Measurements from ENCODE around the gene DGKI.

DGKI gene

DNA sequence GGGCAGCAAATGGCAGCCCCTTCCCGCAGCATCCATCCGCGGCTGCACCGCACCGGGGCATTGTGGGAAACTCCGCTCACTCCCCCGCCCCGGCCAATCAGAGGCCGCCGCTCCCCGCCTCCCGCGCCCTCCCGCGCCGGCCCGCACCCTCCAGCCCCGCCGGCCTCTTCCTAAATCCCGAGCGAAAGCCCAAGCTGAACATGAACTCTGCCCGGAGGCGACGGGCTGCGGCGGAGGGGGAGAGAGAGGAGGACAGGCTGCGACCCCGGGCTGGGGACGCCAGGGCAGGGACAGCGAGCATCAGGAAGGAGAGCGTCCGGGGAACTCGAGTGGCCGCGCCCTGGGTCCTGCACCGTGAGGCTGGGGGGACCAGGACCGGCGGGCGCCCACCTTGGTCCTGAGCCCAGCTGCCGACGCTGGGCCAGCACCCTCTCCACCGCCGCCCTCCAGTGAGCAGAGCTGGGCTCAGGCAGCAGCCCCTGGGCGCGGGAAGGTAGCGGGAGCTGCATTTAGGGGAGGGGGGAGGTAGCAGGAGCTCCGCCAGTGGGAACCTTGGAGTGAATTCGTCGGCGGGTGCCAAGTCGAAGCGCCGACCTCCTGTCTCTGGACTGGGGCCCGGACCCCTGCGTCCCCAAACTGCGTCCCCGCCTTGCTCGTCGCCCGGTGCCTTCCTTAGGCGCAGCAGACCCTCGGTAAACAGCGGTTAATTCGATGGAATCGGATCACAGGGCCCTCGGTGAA, at the start of gene DGKI:
DGKI (minus strand) TSS at position 148 of the 741 bp plus-strand sequence.
- DNase-seq (ENCODE audit: low read depth in 2 of 2) = no peak

DNA sequence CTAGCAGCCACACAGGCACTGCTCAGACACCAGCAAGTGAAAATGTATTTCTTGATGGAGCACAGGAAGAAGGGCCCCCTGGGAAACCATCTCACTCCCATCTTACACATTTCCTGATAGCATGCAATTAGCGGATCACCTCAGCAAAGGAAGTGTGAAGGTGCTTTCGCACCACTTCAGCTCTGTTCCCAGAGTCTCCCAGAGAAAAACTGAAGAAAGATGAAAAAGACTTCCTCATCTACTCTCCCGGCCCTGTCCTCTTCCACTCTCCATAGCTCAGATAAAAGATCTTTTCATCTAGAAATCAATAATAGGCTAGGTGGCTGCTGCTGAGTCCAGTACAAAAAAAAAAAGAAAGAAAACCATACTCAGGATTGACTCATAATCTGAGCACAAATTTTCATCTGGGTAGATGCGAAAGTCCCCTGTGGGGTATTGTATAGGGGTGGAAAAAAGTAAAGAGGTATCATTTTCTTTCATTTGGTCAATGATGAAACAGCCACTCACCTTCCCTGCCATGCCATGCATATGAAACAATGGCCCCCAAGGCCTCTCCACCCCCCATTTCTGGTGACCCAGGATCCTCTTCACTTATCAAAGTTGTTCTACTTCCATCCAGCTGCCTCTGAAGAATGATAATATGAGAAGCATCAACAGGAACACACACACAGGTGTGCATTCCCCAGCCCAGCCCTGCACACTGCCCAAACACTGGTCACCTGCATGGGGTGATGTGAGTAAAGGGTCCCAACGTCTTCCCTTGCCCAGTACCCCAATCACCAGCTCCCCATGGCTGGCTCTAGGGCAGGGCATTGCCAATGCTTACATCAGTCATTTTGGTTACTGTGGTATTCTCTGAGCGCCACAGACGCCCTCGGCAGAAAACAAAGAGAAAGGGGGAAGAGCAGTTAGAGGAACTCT, 48.8 kb upstream of the DGKI start:
- DNase-seq (ENCODE audit: low read depth in 2 of 2) = no peak

DNA sequence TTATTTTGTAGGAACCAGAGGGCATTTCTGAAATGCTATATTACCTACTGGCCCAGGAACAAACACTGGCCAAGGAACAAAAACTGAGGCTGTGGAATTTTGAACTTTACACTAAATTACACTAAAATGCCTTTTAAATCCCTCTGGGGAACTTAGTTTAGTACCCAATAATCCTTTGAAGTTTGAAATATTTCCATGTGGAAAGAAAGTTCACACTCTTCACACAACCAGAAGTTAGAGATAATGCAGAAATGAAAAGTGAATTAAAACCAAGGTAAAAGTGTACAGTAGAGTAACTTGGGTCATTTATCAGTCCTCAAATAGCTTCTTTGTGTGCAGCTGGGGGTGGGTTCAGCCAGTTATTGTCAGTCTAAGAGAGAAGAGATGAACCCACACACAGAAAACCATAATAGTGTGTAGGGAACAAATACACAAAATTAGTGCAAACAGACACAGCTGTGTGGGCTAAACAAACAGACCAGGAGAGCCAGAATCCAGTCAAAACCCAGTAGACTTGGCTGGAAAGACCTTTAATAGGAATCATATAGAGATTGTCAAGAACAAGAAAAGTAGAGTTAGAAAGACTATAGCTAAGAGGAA, 46.5 kb upstream of the DGKI start:
- no peak for DNase-seq (ENCODE audit: low read depth in 2 of 2)

DNA sequence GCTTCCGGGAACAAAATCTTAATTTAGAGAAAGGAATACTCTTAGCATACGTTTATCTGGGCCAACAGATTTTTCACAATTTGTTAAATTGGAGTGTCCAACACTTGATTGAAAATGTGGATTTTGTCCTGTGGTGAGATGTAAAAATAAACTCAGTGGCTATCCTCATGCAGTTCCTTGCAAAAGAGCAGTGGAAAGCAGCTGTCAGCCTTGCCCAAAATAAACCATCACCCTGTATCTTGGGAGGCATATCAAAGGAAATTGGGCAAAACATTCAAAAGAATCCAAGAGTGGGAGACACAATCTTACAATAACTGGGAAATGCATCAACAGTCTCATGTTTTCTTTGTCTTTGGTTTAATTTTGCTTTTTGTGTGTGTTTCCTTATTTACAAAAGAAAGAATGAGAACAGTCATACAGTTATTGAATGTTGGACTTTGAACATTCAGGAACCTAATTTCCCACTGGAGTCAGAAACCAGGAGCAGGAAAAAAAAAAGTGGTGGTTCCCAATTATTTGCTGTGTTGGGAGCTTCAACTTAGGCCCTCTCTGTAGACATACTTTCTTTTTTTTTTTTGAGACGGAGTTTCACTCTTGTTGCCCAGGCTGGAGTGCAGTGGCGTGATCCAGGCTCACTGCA, 44.4 kb upstream of the DGKI start:
- no peak for DNase-seq (ENCODE audit: low read depth in 2 of 2)

DNA sequence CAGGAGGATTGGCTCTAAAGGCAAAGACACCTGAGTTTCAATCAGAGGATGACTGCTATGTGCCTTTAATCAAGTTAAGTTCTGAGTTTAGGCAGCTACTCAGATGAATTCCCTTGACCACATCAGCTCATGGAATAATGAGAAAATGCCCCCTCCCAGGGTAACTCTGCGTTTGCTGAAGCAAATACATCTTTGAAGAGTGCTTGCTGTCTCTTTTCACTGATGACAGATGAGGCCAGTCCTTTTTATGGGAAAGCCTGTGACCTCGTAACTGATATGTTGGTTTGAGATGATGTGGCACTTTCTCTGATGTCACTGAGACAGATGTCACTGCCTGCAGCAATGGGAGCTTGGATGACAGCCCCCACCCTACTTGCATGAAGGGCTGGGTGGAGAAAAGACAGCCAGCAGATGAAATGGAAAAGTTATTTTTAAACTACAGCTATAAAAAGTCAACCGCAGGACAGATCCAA, 43.7 kb upstream of the DGKI start:
- DNase-seq (ENCODE audit: low read depth in 2 of 2) = no peak

DNA sequence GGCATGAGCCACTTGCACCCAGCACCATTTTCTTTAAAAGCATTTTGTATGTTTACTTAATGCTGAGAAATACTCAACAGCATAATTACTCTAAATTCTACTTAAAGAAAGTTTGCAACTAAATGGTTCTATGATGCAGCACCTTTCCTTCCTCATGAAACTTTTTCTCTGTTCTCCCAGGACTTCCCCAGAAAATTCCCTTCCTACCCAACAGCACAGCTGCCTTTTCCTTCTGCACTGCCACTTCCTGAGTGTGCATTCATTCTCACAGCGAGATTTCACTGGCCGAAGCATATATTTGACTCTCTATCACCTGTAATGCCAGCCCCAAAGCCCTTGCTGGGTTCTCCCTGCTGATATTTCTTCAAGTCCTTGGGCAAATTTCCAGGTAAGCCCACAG, 41.5 kb upstream of the DGKI start:
- no peak for DNase-seq (ENCODE audit: low read depth in 2 of 2)

DNA sequence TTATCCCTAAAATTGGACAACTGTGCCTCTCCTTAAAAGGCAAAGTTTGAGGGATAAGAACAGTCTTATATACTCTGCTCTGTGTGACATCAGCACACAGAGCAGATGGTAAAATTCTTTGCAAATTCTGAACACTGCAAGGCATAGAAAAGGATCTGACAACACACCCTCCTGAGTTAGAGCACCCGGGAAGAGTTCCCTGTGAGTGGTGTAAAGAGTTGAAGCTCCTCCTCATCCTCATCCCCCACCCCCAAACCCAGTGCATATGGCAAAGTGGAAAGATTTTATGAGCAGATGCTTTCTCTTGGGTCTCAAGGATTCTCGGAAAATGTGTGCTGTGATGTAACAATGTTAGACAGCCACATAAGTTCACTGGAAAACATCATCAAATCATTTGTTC, 40.0 kb upstream of the DGKI start:
- DNase-seq (ENCODE audit: low read depth in 2 of 2) = no peak

DNA sequence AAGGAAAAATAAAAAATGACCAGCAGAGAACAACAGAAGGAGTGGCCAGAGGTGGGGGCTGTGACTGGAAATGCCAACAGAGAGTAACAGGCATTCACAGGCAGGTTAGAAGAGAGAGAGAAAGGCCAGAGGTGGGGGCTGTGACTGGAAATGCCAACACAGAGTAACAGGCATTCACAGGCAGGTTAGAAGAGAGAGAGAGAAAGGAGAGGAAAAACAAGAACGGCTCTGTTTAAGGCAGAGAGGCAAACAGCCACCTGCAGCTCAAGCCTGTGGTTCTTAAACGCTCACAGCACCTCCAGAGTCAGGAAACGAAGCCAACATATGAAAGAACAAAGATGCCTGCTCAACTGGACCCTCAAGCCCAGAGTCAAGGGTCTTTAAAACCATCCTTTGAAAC, 39.5 kb upstream of the DGKI start:
- no peak for DNase-seq (ENCODE audit: low read depth in 2 of 2)

DNA sequence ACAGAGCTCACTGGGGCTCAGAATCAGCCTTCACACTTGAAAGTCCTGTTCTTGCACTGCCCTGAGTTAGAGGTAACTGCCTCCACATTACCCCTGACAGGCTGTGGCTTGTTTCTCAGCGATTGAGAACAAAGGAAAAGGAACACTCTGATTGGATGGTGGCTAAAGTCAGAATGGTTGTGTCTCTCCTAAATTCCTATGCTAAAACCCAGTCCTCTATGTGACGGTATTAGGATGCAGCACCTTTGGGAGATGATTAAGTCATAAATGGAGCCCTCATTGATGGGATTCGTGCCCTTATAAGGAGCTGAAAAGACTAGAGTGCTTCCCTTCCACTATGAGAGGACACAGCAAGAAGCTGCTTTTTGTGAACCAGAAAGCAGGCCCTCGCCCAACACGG, 38.9 kb upstream of the DGKI start:
- DNase-seq (ENCODE audit: low read depth in 2 of 2) = no peak

DNA sequence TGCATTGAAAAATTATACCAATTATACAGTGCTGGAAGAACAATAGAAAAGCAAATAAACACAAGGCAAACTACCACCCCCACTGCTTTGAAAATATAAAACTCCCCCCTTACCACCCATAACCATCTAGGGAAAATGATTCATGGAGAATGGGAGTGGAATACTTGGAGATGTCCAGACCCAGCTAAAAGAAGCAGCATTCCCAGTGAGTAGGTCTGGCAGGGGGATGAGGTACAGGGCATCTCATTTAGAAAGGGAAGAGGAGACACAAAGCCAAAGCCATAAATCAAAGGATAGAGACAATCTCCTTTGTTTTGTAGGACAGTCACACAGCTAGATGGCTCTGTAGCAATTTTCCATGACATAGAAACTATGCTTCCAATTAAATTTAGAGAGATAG, 36.0 kb upstream of the DGKI start:
- no peak for DNase-seq (ENCODE audit: low read depth in 2 of 2)

DNA sequence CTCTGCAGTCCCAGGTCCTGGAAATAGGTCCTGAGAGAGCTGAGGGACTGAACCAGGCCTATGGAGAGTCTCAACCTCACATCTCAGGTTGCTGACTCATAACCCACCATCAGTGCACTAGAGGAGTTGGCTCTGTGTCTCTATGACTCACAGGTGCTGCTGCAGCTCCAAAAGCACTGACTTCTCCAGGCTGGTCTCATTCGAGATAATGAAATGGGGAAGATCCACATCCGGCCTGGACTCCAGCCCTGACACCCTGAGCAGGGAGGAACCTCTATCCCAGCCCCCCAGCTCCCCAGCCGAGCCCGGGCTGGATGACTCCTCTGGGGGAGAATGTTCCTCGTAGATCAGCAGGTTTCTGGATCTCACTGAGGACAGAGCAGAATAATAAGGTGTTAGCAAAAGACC, 35.5 kb upstream of the DGKI start:
- no peak for DNase-seq (ENCODE audit: low read depth in 2 of 2)

DNA sequence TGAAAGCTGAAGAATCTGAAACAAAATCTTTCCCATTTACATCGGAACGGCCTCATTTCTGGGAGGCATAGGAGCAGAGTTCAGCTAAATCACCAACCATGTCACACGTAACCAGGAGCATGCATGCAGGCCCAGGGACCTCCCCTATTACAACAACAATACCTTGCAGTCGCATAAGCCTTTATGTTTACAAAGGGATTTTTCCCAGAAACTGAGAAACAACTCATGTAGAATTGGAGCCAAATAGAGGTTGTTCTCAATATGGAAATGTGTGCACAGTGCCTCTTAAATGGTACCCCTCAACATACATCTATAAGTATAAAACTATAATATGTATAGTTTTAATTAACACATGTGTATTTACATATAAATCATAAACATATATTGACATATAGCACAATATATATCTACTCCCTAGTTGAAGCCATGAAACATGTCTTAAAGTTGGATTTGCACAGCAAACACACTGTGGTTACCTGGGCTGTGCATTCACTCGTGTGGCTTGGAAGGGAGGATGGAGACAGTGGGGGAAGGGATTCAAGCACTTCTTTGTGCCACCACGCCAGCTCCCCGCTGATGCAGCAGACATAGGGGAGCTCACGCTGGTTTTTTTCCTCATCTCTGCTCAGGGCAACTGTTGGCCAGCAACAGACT, 35.0 kb upstream of the DGKI start:
- no peak for DNase-seq (ENCODE audit: low read depth in 2 of 2)

DNA sequence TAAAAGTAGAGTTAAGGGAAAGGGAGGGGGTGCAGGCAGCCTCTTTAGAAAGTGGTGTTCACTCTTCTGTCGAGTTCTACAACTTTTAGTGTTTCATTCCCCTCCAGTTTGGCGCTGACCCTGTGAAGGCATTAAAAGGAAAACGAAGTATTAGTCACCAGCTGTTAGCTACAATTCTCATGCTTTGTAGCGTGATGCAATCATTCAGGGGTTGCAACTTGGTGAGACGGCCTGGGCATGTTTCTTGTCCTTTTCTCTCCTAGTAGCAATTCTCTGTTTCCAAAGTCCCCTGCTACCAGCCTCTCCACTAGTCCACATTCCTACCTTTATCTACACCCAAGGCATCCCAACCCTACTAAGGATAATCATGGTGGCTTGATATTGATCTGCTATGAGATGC, 33.7 kb upstream of the DGKI start:
- DNase-seq (ENCODE audit: low read depth in 2 of 2) = no peak

DNA sequence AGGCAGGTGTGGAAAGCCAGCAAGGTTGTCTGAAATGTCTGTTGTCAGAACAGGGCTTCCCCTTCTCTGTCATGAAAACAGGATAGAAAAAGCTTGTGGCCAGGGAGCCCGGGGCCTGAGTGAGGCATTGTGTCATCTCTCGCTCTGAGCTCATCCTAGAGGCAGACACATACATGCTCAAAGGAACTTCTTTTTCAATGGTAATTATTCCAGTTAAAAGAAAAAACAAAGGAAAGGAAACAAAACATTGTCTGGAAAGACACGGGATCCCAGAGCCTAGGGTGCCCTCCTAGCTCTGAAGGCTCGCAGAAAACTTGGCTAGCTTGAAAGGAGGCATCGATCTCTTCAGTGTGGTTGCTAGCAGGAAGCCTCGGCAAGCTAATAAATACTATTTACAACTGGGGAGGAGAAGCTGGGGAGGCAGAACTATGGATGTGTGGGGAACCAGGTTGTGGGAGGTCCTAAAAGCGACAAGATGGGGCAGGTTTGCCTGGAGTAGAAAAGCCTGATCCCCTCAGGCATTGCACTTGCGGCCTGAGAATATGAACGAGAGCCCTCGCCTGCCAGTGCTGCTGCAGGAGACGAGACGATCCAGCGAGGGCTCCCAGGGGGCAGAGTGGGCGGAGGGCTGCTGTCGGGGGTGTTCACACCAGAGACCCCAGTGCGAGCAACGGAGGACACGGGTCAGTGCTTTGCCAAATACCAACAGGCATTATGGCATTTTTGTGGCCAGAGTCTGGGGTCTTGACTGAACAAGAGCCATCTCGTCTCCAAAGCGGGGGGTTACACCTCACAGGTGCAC, 32.8 kb upstream of the DGKI start:
- DNase-seq (ENCODE audit: low read depth in 2 of 2) = no peak

DNA sequence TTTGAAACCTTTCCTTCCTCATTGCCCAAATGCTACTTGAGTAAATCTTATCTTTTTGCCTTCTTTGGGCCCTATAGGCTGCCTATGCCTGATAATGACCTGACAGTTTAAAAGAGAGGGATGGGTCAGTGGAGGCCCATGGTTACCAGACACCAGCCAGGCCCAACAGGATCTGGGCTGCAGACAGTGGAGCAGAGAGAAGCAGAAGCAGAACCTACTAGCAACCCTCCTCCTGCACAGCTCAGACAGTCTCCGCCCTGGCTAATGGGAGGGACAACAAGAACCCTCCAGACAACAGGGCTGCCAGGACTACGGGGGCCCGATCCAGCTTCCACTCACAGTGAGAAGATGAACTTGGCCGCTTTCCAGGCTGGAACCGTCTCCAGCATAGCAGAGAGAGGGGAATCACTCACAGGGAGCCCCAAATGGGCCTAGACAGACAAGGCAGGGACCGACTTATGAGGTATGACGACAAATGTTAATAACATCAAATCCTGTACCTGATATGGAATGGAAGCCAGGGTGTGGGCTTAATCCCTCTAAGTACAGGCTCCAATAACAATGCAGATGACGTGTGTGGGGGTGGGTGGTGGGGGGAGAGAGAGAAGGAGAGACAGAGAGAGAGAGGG, 31.7 kb upstream of the DGKI start:
- DNase-seq (ENCODE audit: low read depth in 2 of 2) = no peak

DNA sequence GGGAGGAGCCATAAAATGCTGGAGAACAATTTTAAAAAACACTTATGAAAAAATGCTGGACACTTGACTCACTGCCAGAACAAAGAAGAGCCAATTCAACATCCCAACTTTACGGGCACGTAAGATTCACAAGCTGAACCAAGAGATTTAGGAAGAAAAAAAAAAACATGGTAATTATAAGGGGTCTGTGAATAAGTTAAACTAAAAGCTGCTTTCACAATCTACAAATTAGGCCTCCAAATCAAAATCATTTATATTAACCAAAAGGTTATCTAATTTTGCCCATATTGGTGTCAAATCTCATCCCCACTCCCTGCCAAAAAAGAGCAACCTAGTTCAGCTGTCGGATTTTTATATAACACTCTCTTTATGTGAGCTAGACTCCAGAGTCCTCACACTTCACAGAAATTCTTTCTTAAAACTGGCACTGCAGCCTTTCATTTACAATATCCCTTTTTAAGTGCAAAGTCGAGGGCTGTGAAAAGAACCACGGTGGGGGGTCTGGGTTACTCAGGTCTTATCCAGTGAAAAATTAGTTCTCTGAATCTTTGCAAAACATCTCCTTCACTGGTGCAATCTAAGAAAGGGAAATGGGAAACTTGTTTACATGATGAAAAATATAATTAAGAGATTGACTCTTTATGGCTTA, 30.4 kb upstream of the DGKI start:
- DNase-seq (ENCODE audit: low read depth in 2 of 2) = no peak

DNA sequence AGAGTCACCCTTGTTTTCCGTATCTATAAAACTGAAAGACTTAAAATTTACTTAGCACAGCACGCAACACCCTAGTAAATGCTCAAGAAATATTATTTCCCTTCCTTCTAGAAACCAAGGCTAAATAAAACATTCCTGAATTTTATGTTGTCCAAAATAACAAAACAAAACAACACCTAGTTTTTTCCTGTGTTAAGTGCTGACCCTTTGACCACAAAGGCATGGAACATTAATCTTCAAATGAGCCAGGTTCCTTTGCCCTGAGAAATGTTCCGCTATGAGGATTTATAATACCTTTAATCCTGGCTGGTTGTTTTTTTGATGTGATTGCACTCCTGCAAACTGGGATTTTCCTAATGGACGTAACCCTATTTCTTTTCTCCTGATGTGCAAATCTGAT, 29.0 kb upstream of the DGKI start:
- DNase-seq (ENCODE audit: low read depth in 2 of 2) = no peak

DNA sequence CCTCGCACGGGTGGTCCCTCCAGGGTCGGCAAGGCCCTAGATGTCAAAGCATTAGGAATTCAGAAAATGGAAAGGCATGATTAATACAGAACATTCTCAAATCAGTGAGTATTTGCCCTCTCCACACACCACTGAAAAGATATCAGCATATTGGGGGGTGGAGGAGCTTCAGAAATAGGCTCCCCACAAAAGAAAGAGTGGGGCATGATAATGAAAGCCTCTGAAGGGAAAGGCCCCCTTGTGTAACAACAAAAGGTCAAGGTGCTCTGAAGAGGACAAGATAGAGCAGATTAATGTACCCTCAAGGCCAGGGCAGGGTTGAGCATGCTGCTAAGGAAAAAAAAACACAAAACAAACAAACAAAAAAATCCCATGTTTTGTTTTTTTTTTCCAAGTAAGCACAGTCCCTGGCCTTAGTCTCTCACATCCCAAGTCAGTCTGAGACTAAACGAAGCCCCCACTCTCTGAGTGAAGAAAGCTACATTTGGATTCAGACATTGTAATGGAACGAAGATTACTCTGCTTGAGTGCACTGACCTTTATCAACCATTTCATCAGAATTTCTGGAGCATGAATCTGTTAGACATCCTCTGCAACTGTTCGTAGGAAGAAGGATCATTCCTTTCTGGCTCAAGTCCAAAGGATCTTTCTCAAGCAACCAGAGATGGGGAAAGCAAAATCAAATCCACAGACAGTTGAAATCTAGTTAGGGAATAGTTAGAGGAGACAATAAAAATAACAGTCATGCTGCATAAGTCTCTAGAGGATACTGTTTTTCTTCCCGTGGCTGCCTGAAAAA, 27.4 kb upstream of the DGKI start:
- DNase-seq (ENCODE audit: low read depth in 2 of 2) = no peak

DNA sequence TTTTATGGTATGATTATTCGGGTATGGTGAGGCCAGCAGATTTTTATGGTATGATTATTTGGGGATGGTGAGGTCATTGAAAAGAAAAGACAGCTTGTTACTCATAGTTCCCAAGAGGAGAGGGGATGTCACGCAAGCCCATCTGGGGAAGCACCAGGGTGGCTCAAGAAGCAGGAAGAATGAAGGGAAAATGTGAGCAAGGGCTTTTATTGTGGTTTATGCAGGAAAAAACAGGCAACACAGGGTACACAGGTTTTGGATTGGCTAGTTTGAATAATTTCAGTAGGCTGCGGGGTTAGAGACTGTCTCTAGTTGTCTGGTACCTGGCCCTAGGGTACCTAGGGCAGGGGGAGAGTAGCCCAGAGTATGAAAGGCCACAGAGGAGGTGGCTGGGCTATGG, 26.8 kb upstream of the DGKI start:
- DNase-seq (ENCODE audit: low read depth in 2 of 2) = no peak
